Mammary epithelial cell (primary cell): ENCODE measurements around the gene NCAN.

ENCODE experiments used
- CTCF ChIP-seq, 2 donors: IDR thresholded peaks in 1 of 2; conservative IDR thresholded peaks in 1 of 2; 2 replicates each; pipeline ENCODE4 v1.5.1; 2011 to 2012; ENCODE audit warnings: inconsistent platforms in 2 of 2, low read length in 2 of 2, mild to moderate bottlenecking in 2 of 2, control low read depth in 1 of 2, low read depth in 1 of 2; ENCODE audit not compliant: insufficient read depth in 1 of 2; ENCODE audit errors: extremely low read depth in 1 of 2
- EZH2 ChIP-seq: IDR thresholded peaks from 2 replicates; pipeline ENCODE4 v1.6.1; 2012; ENCODE audit warnings: low read length, inconsistent platforms, borderline replicate concordance

GRCh38 chr19:19300613-19301012 lies 88.9 kb downstream of the NCAN start:
- TF ChIP-seq EZH2 (no peak), CTCF (conservative IDR thresholded peaks at IDR 0.05 in 1 of 2, IDR thresholded peaks at IDR 0.05 in 1 of 2; ENCODE audit: extremely low read depth in 1 of 2, insufficient read depth in 1 of 2, low read depth in 1 of 2, low read length in 2 of 2) (no peak)
